GM12892 (cell line): ENCODE measurements around the gene PARP15.

Experiments
- POLR2A ChIP-seq: IDR thresholded peaks from 2 replicates; pipeline ENCODE4 v1.6.1; 2011; ENCODE audit warnings: low read depth, low read length, control low read depth
- POLR2AphosphoS5 ChIP-seq: IDR thresholded peaks from 2 replicates; pipeline ENCODE4 v1.6.1; 2011; ENCODE audit warnings: low read depth, low read length, control low read depth
- TAF1 ChIP-seq: IDR thresholded peaks from 2 replicates; pipeline ENCODE4 v1.6.1; 2011; ENCODE audit warnings: low read depth, mild to moderate bottlenecking, control low read depth, low read length, borderline replicate concordance

- no peak for TF ChIP-seq POLR2A
- no peak for TF ChIP-seq POLR2AphosphoS5
- no peak for TF ChIP-seq TAF1
Measured at GRCh38 chr3:122677216-122677615, 99.8 kb downstream of the PARP15 start.
